ENCODE measurements around the gene MRPL28. TPM values are rescaled to one million over a fixed set of nuclear protein-coding genes. Genes with fewer than 3 reads are reported as not detected.

MRPL28 gene
- total RNA-seq, 2 donors from 2014 or later: 137 to 138 TPM

GRCh38 chr16:318628-319027 lies 51.7 kb downstream of the MRPL28 start:
- no peaks in the 10 kb centered on the region for H3K27me3 ChIP-seq (ENCODE audit: control insufficient read depth, insufficient read depth, low read length, poor library complexity, severe bottlenecking)
- no peak overlapping the region for H3K4me3 ChIP-seq (ENCODE audit: low read length)
- Mint-ChIP-seq H3K4me3 (no peak overlapping the region), H3K27me3 (ENCODE audit: insufficient read depth) (no peaks in the 10 kb centered on the region), H3K27ac (peak overlapping the region; percentile 89), H3K4me1 (peaks cover 11% of the 10 kb centered on the region), H3K36me3 (ENCODE audit: low read depth) (peaks cover 32% of the 10 kb centered on the region), H3K9me3 (no peaks in the 10 kb centered on the region)
- no peaks in the 10 kb centered on the region for H3K9me3 ChIP-seq (ENCODE audit: control insufficient read depth, low read length)
- no peaks in the 10 kb centered on the region for H3K4me1 ChIP-seq (ENCODE audit: control insufficient read depth, insufficient read depth, low read length)
- TF ChIP-seq CTCF (conservative IDR thresholded peaks at IDR 0.05): peak; percentile 83
- no peak overlapping the region for H3K9ac ChIP-seq (ENCODE audit: extremely low read depth, low read length, poor library complexity, severe bottlenecking)
- DNase-seq: peak; percentile 93
- H3K27ac ChIP-seq (ENCODE audit: low read depth, low read length): no peak overlapping the region
- 83 to 84% methylated on average over 19 to 22 of the region's 22 CpGs for WGBS, 2 experiments (ENCODE audit: insufficient coverage in 1 of 2, insufficient read length in 1 of 2)
- H3K36me3 ChIP-seq (ENCODE audit: control insufficient read depth, insufficient read depth, low read length): peaks cover 38% of the 10 kb centered on the region

DNA sequence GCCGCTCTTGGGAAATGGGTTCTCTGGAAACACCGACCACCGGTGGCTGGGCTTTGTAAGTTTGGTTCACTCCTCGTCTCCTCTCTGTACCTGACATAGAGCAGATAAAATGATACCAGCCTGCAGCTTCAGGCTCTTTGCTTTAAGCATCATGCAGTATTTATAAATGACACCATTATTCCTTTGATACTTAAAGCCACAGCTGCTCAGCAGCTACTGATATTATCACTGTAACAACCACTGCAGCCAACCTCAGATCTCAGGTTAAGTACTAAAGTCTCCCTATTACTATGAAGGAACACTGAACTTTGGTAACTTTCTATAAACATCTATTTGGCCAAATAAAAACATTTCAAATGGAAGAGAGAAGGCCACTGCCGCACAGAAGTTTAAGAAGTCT lies 52.8 kb downstream of the MRPL28 start:
- Mint-ChIP-seq H3K4me3 (no peak overlapping the region), H3K9me3 (no peaks in the 10 kb centered on the region), H3K36me3 (ENCODE audit: low read depth) (peaks cover 38% of the 10 kb centered on the region), H3K27ac (peak overlapping the region; percentile 49), H3K27me3 (ENCODE audit: insufficient read depth) (no peaks in the 10 kb centered on the region), H3K4me1 (peaks cover 11% of the 10 kb centered on the region)
- no peak for TF ChIP-seq CTCF (conservative IDR thresholded peaks at IDR 0.05)
- WGBS, 2 experiments (ENCODE audit: insufficient coverage in 1 of 2, insufficient read length in 1 of 2): 94 to 100% methylated on average over 3 to 5 of the region's 5 CpGs
- no peaks in the 10 kb centered on the region for H3K9me3 ChIP-seq (ENCODE audit: control insufficient read depth, low read length)
- H3K27ac ChIP-seq (ENCODE audit: low read depth, low read length): no peak overlapping the region
- H3K4me3 ChIP-seq (ENCODE audit: low read length): no peak overlapping the region
- H3K36me3 ChIP-seq (ENCODE audit: control insufficient read depth, insufficient read depth, low read length): peaks cover 48% of the 10 kb centered on the region
- no peak overlapping the region for H3K9ac ChIP-seq (ENCODE audit: extremely low read depth, low read length, poor library complexity, severe bottlenecking)
- H3K4me1 ChIP-seq (ENCODE audit: control insufficient read depth, insufficient read depth, low read length): no peaks in the 10 kb centered on the region
- DNase-seq: no peak
- no peaks in the 10 kb centered on the region for H3K27me3 ChIP-seq (ENCODE audit: control insufficient read depth, insufficient read depth, low read length, poor library complexity, severe bottlenecking)

Other genes with a start within 250 kb of the MRPL28 start
- 10 to 100 TPM; 34.8 to 37.0 TPM for gene NPRL3, start 231.9 kb downstream of the MRPL28 start, total RNA-seq
- not detected for gene HBZ, start 217.9 kb downstream of the MRPL28 start, total RNA-seq
- gene HBM, start 204.6 kb downstream of the MRPL28 start, total RNA-seq: not detected
- gene HBA2, start 197.7 kb downstream of the MRPL28 start, total RNA-seq: 1 to 10 TPM in 1 of 2 donors, not detected in 1; 1.2 TPM
- gene HBA1, start 193.9 kb downstream of the MRPL28 start, total RNA-seq: 1 to 10 TPM in 1 of 2 donors, not detected in 1; 1.1 TPM
- 1 to 10 TPM; 1.2 to 1.3 TPM for gene HBQ1, start 190.1 kb downstream of the MRPL28 start, total RNA-seq
- gene LUC7L, start 141.1 kb downstream of the MRPL28 start, total RNA-seq: 100 to 1,000 TPM; 130 to 151 TPM
- gene FAM234A, start 135.7 kb downstream of the MRPL28 start, total RNA-seq: 100 to 1,000 TPM; 123 to 130 TPM
- gene RGS11, start 94.6 kb downstream of the MRPL28 start, total RNA-seq: 1 to 10 TPM; 2.0 to 7.8 TPM
- gene ARHGDIG, start 89.9 kb downstream of the MRPL28 start, total RNA-seq: 10 to 100 TPM in 1 of 2 donors, 1 to 10 TPM in 1; 6.8 to 19.2 TPM
- 1 to 10 TPM; 2.9 to 9.9 TPM for gene PDIA2, start 87.4 kb downstream of the MRPL28 start, total RNA-seq
- 10 to 100 TPM; 36.5 to 37.3 TPM for gene AXIN1, start 17.8 kb downstream of the MRPL28 start, total RNA-seq
- gene PGAP6, start 11.4 kb upstream of the MRPL28 start, total RNA-seq: 100 to 1,000 TPM; 104 to 115 TPM
- gene NME4, start 26.7 kb upstream of the MRPL28 start, total RNA-seq: 100 to 1,000 TPM; 274 to 350 TPM
- gene DECR2, start 31.3 kb upstream of the MRPL28 start, total RNA-seq: 10 to 100 TPM; 31.8 to 43.5 TPM
- 10 to 100 TPM; 62.7 to 68.9 TPM for gene RAB11FIP3, start 55.1 kb upstream of the MRPL28 start, total RNA-seq
- gene CAPN15, start 157.2 kb upstream of the MRPL28 start, total RNA-seq: 10 to 100 TPM; 55.3 to 76.1 TPM
- gene PRR35, start 189.9 kb upstream of the MRPL28 start, total RNA-seq: under 1 TPM; 0.29 to 0.62 TPM
- 1 to 10 TPM; 1.1 TPM for gene NHLRC4, start 196.5 kb upstream of the MRPL28 start, total RNA-seq
- 100 to 1,000 TPM; 128 to 129 TPM for gene PIGQ, start 199.4 kb upstream of the MRPL28 start, total RNA-seq
- gene RAB40C, start 219.5 kb upstream of the MRPL28 start, total RNA-seq: 10 to 100 TPM; 21.3 to 25.9 TPM

Measured in endodermal cell (in vitro differentiated cells).